CD4-positive, CD25-positive, alpha-beta regulatory T cell (primary cell): ENCODE measurements around the gene IDH2. TPM values are rescaled to one million over a fixed set of nuclear protein-coding genes. Genes with fewer than 3 reads are reported as not detected.
A peak's percentile ranks its signal among the peaks of the same experiment; 100 is the strongest.

Experiments used
- ATAC-seq, 2 donors: fragments of 150-1000 bp; cut with Tn5 transposase; one replicate each; pipeline ENCODE4 v1.10.0; 2021; ENCODE audit warnings: low read depth in 2 of 2, moderate number of reproducible peaks in 2 of 2, moderate library complexity in 1 of 2
- DNase-seq, 3 donors: peaks; one replicate each; pipeline versions ENCODE4 v3.0.0 to v3.0.0-alpha.2; 2012 to 2022; ENCODE audit warnings: mixed read lengths in 1 of 3
- H3K27ac ChIP-seq: one replicate; pipeline ENCODE4 v1.7.0; 2013; ENCODE audit warnings: mild to moderate bottlenecking, low read length; ENCODE audit not compliant: insufficient read depth, poor library complexity, severe bottlenecking
- H3K27me3 ChIP-seq: one replicate; pipeline ENCODE4 v1.7.0; 2013; ENCODE audit warnings: low read length; ENCODE audit not compliant: control insufficient read depth, insufficient read depth
- H3K36me3 ChIP-seq: one replicate; pipeline ENCODE4 v1.7.0; 2013; ENCODE audit warnings: mild to moderate bottlenecking, low read length, moderate library complexity; ENCODE audit not compliant: control insufficient read depth, insufficient read depth
- H3K4me1 ChIP-seq: 2 replicates; pipeline ENCODE4 v1.7.0; 2013; ENCODE audit warnings: mild to moderate bottlenecking, low read length; ENCODE audit not compliant: insufficient read depth, control insufficient read depth, poor library complexity, severe bottlenecking
- H3K4me3 ChIP-seq: one replicate; pipeline ENCODE4 v1.7.0; 2013; ENCODE audit warnings: low read depth, mild to moderate bottlenecking, low read length, moderate library complexity
- H3K9me3 ChIP-seq, 2 experiments: 1 replicate in 1 of 2; 2 replicates in 1 of 2; pipeline ENCODE4 v1.7.0; 2013; ENCODE audit warnings: low read length in 2 of 2, mild to moderate bottlenecking in 1 of 2, moderate library complexity in 1 of 2; ENCODE audit not compliant: control insufficient read depth in 2 of 2
- H3K27ac Mint-ChIP-seq, 3 donors: one replicate each; pipeline ENCODE4 v1.8.0; 2020 to 2022; ENCODE audit warnings: mild to moderate bottlenecking in 3 of 3, mixed read lengths in 3 of 3, moderate library complexity in 2 of 3
- H3K27me3 Mint-ChIP-seq: one replicate; pipeline ENCODE4 v1.8.0; 2022; ENCODE audit warnings: mild to moderate bottlenecking, mixed read lengths
- H3K36me3 Mint-ChIP-seq: one replicate; pipeline ENCODE4 v1.8.0; 2020; ENCODE audit warnings: mixed read lengths
- H3K4me1 Mint-ChIP-seq, 4 donors: one replicate each; pipeline ENCODE4 v1.8.0; 2020 to 2022; ENCODE audit warnings: mixed read lengths in 4 of 4, mild to moderate bottlenecking in 1 of 4
- H3K4me3 Mint-ChIP-seq, 4 donors: one replicate each; pipeline ENCODE4 v1.8.0; 2020 to 2022; ENCODE audit warnings: mild to moderate bottlenecking in 4 of 4, mixed read lengths in 4 of 4, moderate library complexity in 3 of 4
- H3K9me3 Mint-ChIP-seq, 7 donors: one replicate each; pipeline ENCODE4 v1.8.0; 2020 to 2022; ENCODE audit warnings: mixed read lengths in 7 of 7, mild to moderate bottlenecking in 3 of 7, moderate library complexity in 2 of 7
- polyA plus RNA-seq, 4 donors: library from polyadenylated mRNA; unstranded; fragments of 300-500 nt; fragmentation: Illumina TruSeq; gene quantifications; one replicate each; pipeline ENCODE4 v1.2.3, GENCODE V29; 2021
- total RNA-seq: library from RNA; stranded (reverse); gene quantifications from one replicate; pipeline ENCODE4 v1.2.3, GENCODE V29; 2022

IDH2 gene
- total and polyA plus RNA-seq, 5 donors from 2014 or later = 60.8 to 123 (median 91.0) TPM

GRCh38 chr15:90065682-90066049, 36.6 kb downstream of the IDH2 start:
- H3K27me3 Mint-ChIP-seq = no peaks in the 10 kb centered on the region
- H3K27me3 ChIP-seq = no peaks in the 10 kb centered on the region
- H3K4me1 ChIP-seq = peaks cover 25% of the 10 kb centered on the region
- H3K36me3 ChIP-seq = peaks cover 8% of the 10 kb centered on the region
- H3K27ac Mint-ChIP-seq = no peak overlapping the region
- H3K9me3 ChIP-seq = no peaks in the 10 kb centered on the region
- H3K9me3 Mint-ChIP-seq = no peaks in the 10 kb centered on the region
- ATAC-seq = no peak
- H3K4me1 Mint-ChIP-seq = peaks cover 0 to 38% (median 12%) of the 10 kb centered on the region in 4 donors
- peaks cover 5% of the 10 kb centered on the region for H3K36me3 Mint-ChIP-seq
- no peak for DNase-seq
- H3K4me3 ChIP-seq = no peak overlapping the region
- peak overlapping the region in 1 of 4 donors; percentile 47 for H3K4me3 Mint-ChIP-seq
- no peak overlapping the region for H3K27ac ChIP-seq

- Mint-ChIP-seq H3K27me3 (no peaks in the 10 kb centered on the region), H3K27ac (no peak overlapping the region), H3K36me3 (peaks cover 5% of the 10 kb centered on the region), H3K4me1 (peaks cover 0 to 41% (median 15%) of the 10 kb centered on the region in 4 donors), H3K9me3 (no peaks in the 10 kb centered on the region), H3K4me3 (peak overlapping the region in 1 of 4 donors; percentile 47)
- Histone ChIP-seq H3K27ac (no peak overlapping the region), H3K27me3 (no peaks in the 10 kb centered on the region), H3K9me3 (no peaks in the 10 kb centered on the region), H3K4me1 (peaks cover 31% of the 10 kb centered on the region), H3K36me3 (peaks cover 8% of the 10 kb centered on the region), H3K4me3 (no peak overlapping the region)
- no peak for ATAC-seq
- DNase-seq = no peak
Measured at GRCh38 chr15:90064911-90065681, 37.2 kb downstream of the IDH2 start.

GRCh38 chr15:90063770-90064247, 38.5 kb downstream of the IDH2 start:
- Histone ChIP-seq H3K36me3 (peaks cover 6% of the 10 kb centered on the region), H3K4me1 (peaks cover 42% of the 10 kb centered on the region), H3K27ac (peak overlapping the region; percentile 82), H3K4me3 (no peak overlapping the region), H3K9me3 (no peaks in the 10 kb centered on the region), H3K27me3 (no peaks in the 10 kb centered on the region)
- Mint-ChIP-seq H3K36me3 (no peaks in the 10 kb centered on the region), H3K4me1 (peaks cover 0 to 49% (median 23%) of the 10 kb centered on the region in 4 donors), H3K9me3 (peaks cover 0 to 3% (median 0%) of the 10 kb centered on the region in 7 donors), H3K27me3 (no peaks in the 10 kb centered on the region), H3K27ac (peak overlapping the region; percentile 91 to 98 (median 95)), H3K4me3 (peak overlapping the region in 2 of 4 donors; percentile 43 to 84)
- DNase-seq (no peak), ATAC-seq (no peak)

- no peaks in the 10 kb centered on the region for H3K27me3 Mint-ChIP-seq
- H3K4me3 ChIP-seq = no peak overlapping the region
- peaks cover 2% of the 10 kb centered on the region for H3K36me3 ChIP-seq
- H3K9me3 ChIP-seq = no peaks in the 10 kb centered on the region
- DNase-seq = no peak
- H3K4me3 Mint-ChIP-seq = peak overlapping the region in 2 of 4 donors; percentile 77 to 84
- H3K36me3 Mint-ChIP-seq = no peaks in the 10 kb centered on the region
- no peaks in the 10 kb centered on the region for H3K27me3 ChIP-seq
- H3K4me1 ChIP-seq = peaks cover 43% of the 10 kb centered on the region
- H3K27ac Mint-ChIP-seq = peak overlapping the region; percentile 95 to 98 (median 95)
- no peak for ATAC-seq
- H3K4me1 Mint-ChIP-seq = peaks cover 0 to 56% (median 26%) of the 10 kb centered on the region in 4 donors
- peak overlapping the region; percentile 82 for H3K27ac ChIP-seq
- H3K9me3 Mint-ChIP-seq = peaks cover 0 to 3% (median 0%) of the 10 kb centered on the region in 7 donors
Measured at GRCh38 chr15:90062973-90063769, 39.1 kb downstream of the IDH2 start.

GRCh38 chr15:90062462-90062932, 39.8 kb downstream of the IDH2 start:
- peaks cover 0 to 61% (median 26%) of the 10 kb centered on the region in 4 donors for H3K4me1 Mint-ChIP-seq
- peak; percentile 29 to 63 (median 50) for DNase-seq
- Histone ChIP-seq H3K27ac (peak overlapping the region; percentile 82), H3K27me3 (no peaks in the 10 kb centered on the region), H3K36me3 (no peaks in the 10 kb centered on the region), H3K9me3 (no peaks in the 10 kb centered on the region), H3K4me1 (peaks cover 43% of the 10 kb centered on the region), H3K4me3 (no peak overlapping the region)
- peak; percentile 32 to 61 for ATAC-seq
- H3K4me3 Mint-ChIP-seq = peak overlapping the region; percentile 71 to 89 (median 78)
- H3K36me3 Mint-ChIP-seq = no peaks in the 10 kb centered on the region
- H3K9me3 Mint-ChIP-seq = peaks cover 0 to 3% (median 0%) of the 10 kb centered on the region in 7 donors
- no peaks in the 10 kb centered on the region for H3K27me3 Mint-ChIP-seq
- H3K27ac Mint-ChIP-seq = peak overlapping the region; percentile 95 to 98 (median 95)

- H3K4me3 Mint-ChIP-seq = peak overlapping the region; percentile 71 to 89 (median 78)
- Histone ChIP-seq H3K9me3 (no peaks in the 10 kb centered on the region), H3K4me1 (peaks cover 43% of the 10 kb centered on the region), H3K36me3 (no peaks in the 10 kb centered on the region), H3K4me3 (no peak overlapping the region), H3K27me3 (no peaks in the 10 kb centered on the region), H3K27ac (peak overlapping the region; percentile 82)
- H3K27me3 Mint-ChIP-seq = no peaks in the 10 kb centered on the region
- ATAC-seq = peak; percentile 11 to 40
- peak; percentile 41 to 83 (median 61) for DNase-seq
- H3K27ac Mint-ChIP-seq = peak overlapping the region; percentile 95 to 98 (median 95)
- H3K4me1 Mint-ChIP-seq = peaks cover 0 to 64% (median 26%) of the 10 kb centered on the region in 4 donors
- H3K9me3 Mint-ChIP-seq = peaks cover 0 to 3% (median 0%) of the 10 kb centered on the region in 7 donors
- no peaks in the 10 kb centered on the region for H3K36me3 Mint-ChIP-seq
Measured at GRCh38 chr15:90062023-90062442, 40.2 kb downstream of the IDH2 start.

GRCh38 chr15:90060797-90061196, 41.5 kb downstream of the IDH2 start:
- Mint-ChIP-seq H3K4me3 (peak overlapping the region in 3 of 4 donors; percentile 70 to 79 (median 71)), H3K4me1 (peaks cover 0 to 65% (median 24%) of the 10 kb centered on the region in 4 donors), H3K36me3 (no peaks in the 10 kb centered on the region), H3K9me3 (peaks cover 0 to 3% (median 0%) of the 10 kb centered on the region in 7 donors), H3K27me3 (no peaks in the 10 kb centered on the region), H3K27ac (peak overlapping the region; percentile 95 to 98 (median 95))
- Histone ChIP-seq H3K4me1 (peaks cover 43% of the 10 kb centered on the region), H3K4me3 (no peak overlapping the region), H3K36me3 (no peaks in the 10 kb centered on the region), H3K27me3 (no peaks in the 10 kb centered on the region), H3K9me3 (no peaks in the 10 kb centered on the region), H3K27ac (peak overlapping the region; percentile 82)
- DNase-seq = no peak
- no peak for ATAC-seq
